Measurements from ENCODE around the gene ALOX12B.
A peak's percentile ranks its signal among the peaks of the same experiment; 100 is the strongest.
"Not testable (repeated sequence)": the region's sequence is repeated elsewhere in the genome, so short reads cannot be mapped to it uniquely, and the experiment has no call there.

ALOX12B gene

DNA sequence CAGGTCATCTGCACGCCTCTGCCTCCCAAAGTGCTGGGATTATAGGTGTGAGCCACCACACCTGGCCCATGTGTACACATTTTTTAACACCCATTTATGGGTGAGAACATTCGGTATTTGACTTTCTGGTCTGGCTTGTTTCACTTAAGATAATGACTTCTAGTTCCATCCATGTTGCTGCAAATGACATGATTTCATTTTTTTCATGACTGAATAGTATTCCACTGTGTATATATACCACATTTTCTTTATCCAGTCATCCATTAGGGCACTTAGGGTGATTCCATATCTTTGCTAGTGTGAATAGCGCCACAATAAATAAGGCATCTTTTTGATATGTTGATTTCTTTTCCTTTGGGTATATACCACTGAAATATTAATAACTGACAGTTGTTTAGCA is 5.6 kb downstream of the ALOX12B start:
- DNase-seq, result no peak

GRCh38 chr17:8080799-8081219 is 6.7 kb downstream of the ALOX12B start:
- no peak for DNase-seq

DNA sequence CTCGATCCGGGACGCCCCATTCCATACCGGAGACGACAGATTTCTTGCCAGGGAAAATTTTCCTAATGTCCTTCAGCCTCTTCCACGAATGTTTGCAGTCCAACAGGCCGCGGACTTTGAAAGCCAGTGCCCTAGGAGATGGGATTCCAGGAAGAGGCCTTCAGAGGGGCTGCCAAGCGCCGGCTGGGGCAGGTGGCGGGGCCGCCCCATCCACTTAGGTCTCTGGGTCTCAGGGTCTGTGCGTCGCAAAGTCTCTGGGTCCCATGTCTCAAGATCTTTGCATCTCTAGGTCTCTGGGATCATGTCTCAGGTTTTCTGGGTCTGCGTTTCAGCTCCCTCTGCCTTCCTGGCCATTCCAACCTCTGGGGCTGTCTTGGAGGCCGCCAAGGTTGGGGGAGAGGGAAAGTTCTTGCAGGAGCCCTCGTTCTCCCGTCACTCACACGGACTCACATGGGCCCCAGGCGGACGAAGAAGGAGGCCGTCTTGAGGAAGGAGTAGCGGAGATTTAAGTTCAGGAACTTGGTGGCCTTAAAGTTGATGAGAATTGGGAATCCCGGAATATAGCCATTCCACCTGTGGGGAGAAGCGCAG is 7.2 kb downstream of the ALOX12B start:
- DNase-seq, result no peak

GRCh38 chr17:8079291-8080207 is 8.0 kb downstream of the ALOX12B start:
- peak; percentile 71 for DNase-seq

DNA sequence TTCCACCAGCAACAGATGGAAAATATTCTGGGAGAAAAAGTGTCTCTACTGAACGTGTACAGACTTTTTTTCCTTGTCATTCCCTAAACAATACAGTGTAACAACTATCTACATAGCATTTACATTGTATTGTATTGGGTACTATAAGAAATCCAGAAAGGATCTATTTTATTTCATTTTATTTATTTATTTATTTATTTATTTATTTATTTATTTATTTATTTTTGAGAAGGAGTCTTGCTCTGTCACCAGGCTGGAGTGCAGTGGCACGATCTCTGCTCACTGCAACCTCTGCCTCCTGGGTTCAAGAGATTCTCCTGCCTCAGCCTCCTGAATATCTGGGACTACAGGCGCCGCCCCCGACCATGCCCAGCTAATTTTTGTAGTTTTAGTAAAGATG is 9.6 kb downstream of the ALOX12B start:
- DNase-seq, result not testable (repeated sequence)

DNA sequence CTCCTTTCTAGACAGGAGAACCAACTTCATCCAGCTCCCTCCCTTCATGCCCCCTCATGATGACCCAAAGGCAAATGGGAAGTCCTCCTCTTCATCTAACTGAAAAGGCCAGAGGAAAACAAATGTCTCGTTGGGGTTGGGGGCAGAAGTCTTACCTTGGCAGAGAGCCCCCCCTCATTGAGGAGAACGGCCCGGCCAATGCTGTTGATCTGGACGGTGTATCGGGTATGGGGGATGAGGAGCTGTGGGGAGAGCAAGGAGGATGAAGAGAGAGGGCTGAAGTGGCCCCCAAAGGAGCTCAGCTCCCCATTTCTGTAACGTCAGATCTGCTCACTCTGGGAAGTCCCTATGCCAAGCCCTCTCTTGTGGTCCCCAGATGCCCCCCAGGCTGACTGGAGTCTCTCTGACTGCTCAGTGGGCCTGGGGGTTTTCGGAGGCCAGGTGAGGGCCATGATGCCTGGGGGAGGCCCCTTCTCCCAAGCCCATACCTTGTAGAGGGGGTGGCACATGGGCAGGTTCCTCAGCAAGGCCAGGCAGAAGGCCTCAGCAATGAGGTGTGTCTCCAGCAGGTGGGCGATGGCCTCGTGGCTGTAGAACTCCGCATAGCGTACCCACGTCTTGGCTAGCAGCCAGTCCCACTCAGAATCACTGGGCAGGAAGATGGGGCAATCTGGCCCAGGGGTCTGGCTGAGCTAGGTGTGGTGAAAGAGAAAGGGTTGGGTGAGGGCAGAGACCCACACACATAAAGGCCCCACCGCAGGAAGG is 10.8 kb downstream of the ALOX12B start:
- no peak for DNase-seq

DNA sequence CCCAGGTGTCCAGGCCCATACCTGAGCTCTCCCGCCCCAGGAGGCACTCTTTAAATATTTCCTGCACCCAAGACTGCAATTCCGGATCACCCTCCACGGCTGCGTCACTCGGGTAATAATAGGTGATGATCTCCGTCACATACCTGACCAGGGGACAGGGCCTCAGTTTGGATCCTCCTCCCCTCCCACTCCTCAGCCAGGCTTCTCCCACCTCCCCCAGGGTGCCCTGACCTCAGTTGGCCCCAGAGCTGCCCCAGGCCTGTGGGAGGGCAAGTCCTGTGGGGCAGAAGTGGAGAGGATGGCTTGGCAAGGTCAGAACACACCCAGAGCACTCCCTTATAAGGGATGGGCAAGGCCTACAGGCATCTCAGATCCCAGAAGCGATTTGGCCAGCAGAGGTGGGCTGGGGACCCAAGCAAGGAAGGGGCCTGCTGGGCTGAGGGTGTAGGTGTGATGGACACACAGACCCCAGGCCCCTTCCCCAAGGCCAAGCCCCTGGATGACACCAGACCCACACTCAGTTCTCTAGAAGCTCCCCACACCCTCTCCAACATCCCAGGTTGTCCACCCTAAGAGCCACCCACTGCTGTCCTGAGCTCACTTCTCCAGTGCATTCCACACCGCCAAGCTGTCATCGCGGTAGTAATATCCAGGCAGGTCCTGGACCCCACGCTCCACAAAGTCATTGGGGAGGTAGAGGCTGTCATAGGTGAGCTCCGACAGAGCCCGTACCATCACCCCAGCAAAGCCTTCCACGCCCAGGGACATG is 11.8 kb downstream of the ALOX12B start:
- no peak for DNase-seq

- DNase-seq, result no peak
Measured at GRCh38 chr17:8075081-8075480, 12.4 kb downstream of the ALOX12B start.

- no peak for DNase-seq
Measured at GRCh38 chr17:8074554-8074953, 13.0 kb downstream of the ALOX12B start.

DNA sequence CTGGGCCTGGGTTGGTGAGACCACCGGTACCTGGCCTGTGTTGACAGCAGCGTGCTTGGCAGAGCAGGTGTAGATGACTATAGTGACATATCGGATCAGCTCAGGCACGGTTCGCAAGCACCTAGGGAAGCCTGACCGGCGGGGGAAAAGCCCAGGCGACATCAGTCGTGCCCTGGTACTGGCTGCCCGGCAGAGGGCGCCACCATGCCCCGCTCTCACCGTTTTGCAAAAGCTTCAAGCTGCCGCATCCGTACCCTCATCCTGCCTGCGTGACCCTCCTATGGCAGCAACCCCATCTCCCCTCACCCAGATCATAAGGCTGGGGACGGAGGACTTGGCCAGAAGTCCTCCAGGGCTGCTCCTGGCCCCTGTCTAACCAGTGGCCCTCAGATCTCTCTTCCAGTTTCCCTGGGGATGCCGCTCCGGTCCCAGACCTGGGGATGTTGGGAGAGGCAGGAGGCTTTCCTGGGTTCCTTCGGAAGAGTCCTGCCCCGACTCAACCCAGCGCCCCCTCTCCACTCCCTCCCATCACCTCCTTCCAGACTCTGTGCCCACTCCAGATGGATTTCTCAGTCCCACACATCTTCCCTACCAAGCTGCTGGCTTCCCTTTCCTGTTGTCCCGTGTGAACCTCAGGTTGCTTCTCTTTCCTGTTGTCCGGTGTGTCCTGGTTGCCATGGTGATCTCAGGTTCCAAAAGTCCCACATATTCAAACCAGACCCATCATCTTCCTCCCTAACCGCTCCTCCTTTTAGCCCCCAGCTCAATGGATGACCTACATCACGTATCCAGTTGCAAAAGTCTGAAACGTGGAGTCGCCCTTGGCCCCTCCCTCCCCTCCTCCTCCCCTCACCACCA is 13.7 kb downstream of the ALOX12B start:
- peak; percentile 62 for DNase-seq

- no peak for DNase-seq
Measured at GRCh38 chr17:8072729-8073461, 14.6 kb downstream of the ALOX12B start.

DNA sequence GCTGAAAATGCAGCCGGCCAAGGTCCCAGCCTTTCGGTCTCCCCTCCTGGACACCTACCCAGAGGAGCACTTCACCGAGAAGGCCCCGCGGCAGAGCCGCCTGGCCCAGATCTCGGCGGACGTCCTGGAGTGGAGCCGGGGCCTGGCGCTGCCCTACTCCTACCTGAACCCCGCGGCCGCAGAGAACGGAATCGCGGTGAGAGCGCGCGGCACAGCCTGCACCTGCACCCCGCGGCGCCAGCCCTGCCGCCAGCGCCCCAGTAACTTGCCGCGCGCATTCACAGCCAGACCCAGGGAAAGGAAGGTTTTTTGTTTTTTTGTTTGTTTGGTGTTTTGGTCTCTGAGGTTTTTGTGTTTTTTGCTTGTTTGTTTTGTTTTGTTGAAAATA is 15.2 kb downstream of the ALOX12B start:
- DNase-seq, result no peak

DNA sequence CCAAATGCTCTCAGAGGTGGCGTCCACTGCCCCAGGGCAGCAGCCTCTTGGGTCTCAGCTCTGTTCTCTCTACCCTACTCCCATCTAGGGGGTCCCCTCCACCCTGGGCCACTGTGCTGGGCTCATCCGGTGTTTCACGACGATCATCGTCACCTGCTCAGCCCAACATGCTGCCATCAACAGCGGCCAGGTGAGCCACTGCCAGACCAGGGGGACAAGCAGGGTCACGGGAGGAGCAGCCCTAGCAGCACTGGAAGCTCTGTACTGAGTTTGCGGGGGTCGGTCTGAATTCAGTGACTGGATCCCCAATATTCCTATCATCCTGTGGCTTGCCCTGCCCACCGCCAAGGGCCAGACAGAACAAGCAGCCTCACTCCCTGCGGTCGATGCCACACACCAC is 16.0 kb downstream of the ALOX12B start:
- DNase-seq, result no peak

DNA sequence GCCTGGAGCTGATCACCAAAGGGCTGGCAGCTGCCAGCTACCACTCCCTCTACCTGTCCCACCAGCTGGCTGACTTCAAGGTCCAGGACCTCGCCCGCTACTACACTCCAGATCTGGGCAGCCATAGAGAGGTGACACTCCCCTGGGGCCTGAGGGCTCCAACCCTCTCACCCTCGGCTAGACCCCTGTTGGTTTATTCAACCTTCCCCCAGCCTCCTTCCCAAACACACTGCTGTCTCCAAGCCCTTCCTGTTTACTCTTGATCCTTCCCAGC is 18.0 kb downstream of the ALOX12B start:
- no peak for DNase-seq

DNA sequence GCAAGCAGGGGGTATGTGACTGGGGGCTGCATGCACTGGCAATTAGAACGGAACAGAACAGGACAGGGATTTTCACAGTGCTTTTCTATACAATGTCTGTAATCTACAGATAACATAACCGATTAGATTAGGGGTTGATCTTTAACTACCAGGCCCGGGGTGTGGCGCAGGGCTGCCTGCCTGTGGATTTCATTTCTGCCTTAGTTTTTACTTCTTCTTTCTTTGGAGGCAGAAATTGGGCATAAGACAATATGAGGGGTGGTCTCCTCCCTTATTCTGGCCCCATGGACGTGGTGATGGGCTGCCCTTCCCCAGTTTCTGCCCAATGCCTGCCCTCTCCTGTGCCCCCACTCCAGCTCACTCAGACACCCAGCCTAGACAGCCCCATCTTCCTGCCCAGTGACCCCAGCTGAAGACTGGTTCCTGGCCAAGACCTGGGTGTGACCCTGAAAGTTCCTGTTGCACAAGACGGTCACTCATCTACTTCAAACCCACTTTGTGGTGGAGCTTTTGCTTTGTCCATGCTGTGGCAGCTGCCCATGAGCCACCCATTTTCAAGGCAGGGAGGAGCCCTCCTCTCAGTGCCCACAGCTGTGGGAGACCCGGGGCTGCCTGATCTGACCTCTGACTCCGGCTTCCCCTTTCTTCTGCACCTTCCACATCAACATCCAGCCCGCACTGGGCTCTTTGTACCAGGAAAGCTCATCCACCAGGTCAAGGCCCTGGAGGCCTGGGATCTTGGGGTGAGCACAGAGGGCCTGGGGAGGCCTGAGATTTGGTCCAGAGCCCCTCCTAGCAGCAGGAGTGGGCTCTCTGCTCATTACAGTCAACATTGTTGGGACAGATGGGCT is 18.6 kb downstream of the ALOX12B start:
- no peak for DNase-seq

DNA sequence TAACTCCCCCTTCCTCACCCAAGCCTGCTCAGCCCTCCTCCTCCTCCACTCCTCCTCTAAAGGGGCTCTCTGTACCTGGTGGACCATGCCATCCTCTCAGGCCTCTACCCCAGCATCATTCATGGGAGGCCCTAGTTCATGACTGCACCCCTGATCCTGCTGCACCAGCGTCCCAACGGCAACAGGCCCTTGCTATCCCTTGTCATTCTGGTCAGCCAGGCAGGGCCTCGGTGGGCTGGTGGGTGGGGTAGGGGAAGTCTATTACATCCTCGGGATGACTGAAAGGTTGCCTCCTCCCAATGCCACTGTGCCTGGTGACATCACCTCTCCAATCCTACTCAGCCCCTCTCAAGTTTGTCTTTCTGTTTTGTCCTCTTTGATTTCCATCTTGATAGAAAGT is 19.7 kb downstream of the ALOX12B start:
- DNase-seq, result no peak

GRCh38 chr17:8066841-8067775 is 20.4 kb downstream of the ALOX12B start:
- DNase-seq, result no peak

DNA sequence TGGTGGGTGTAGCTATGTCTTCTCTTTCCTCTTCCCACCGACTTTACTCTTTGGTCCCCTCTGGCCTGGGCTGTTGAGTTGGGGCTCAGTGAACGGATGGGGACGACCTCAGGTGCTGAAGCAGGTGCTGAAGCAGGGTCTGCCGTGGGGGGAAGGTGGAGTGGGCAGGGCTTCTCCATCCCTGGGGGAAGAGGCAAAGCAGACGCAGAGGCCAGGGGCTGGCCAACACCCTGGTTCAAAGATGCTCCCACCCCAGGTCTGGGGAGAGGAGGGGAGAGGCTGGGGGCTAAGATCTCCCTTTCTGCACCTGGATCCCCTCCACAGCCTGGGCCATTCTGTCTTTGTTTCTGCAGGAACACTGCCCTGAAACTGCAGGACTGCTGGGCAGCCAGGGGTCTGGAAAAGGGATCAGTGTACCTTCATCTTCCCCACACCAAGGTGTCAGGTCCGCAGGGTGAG is 22.9 kb downstream of the ALOX12B start:
- no peak for DNase-seq

All from EL (cell line).